ENCODE measurements around the gene ZNF384.

GRCh38 chr12:6618483-6619225, 70.5 kb downstream of the ZNF384 start:
- TF ChIP-seq CTCF (tag by site-specific recombination; IDR thresholded peaks at IDR 0.05) (no peak), REST (tag by site-specific recombination; IDR thresholded peaks at IDR 0.05) (no peak), ZNF707 (tag by site-specific recombination; IDR thresholded peaks at IDR 0.05) (no peak), ZNF692 (tag by site-specific recombination; IDR thresholded peaks at IDR 0.05) (no peak), ZNF362 (tag by site-specific recombination; IDR thresholded peaks at IDR 0.05) (no peak), SP2 (tag by site-specific recombination; IDR thresholded peaks at IDR 0.05) (no peak), ZNF335 (tag by site-specific recombination; conservative IDR thresholded peaks at IDR 0.05) (no peak), ZNF274 (IDR thresholded peaks at IDR 0.05; ENCODE audit: low read length) (no peak), ZNF274 (tag by site-specific recombination; IDR thresholded peaks at IDR 0.05; ENCODE audit: borderline replicate concordance) (no peak), HOXA7 (CRISPR knock-in tag; IDR thresholded peaks at IDR 0.05; ENCODE audit: borderline replicate concordance) (no peak), ZNF555 (tag by site-specific recombination; conservative IDR thresholded peaks at IDR 0.05) (no peak), KLF7 (tag by site-specific recombination; IDR thresholded peaks at IDR 0.05; ENCODE audit: borderline replicate concordance) (no peak), ZBTB8A (tag by site-specific recombination; IDR thresholded peaks at IDR 0.05) (no peak), ATF2 (tag by site-specific recombination; IDR thresholded peaks at IDR 0.05; ENCODE audit: low read depth) (no peak), ZNF121 (tag by site-specific recombination; IDR thresholded peaks at IDR 0.05) (no peak)
